Lower leg skin (tissue), 4 donors: ENCODE measurements around the gene ROBO1. TPM values are rescaled to one million over a fixed set of nuclear protein-coding genes. Genes with fewer than 3 reads are reported as not detected.

Source experiments
- DNase-seq, 2 donors: peaks; one replicate each; pipeline ENCODE4 v3.0.0-alpha.2; 2019; ENCODE audit warnings: low spot score in 2 of 2
- H3K4me3 ChIP-seq: fragments of 200-600 bp; sonication (generic); 2 replicates; pipeline ENCODE4 v1.5.1; 2017; ENCODE audit warnings: mild to moderate bottlenecking, low read depth; ENCODE audit not compliant: poor library complexity, severe bottlenecking
- POLR2A ChIP-seq, 2 donors: fragments of 450-650 bp; IDR thresholded peaks; one replicate each; pipeline ENCODE4 v1.6.1; 2016 to 2017; ENCODE audit warnings: antibody characterized with exemption in 2 of 2, mild to moderate bottlenecking in 1 of 2, moderate library complexity in 1 of 2
- WGBS, 2 donors: methylation state at CpG; one replicate each; pipeline ENCODE4 v1.1.5; 2018; 5-methylcytosine and 5-hydroxymethylcytosine counted together
- intact Hi-C: fragments of 100-400 bp; cut with DNase I; formaldehyde crosslinking; loops from one replicate; pipeline ENCODE4 v1.15.0; 2023; ENCODE audit warnings: low total_unique reads
- total RNA-seq, 4 donors: library from RNA; depleted of rRNA; stranded (reverse); fragments of >200 nt; gene quantifications; one replicate each; pipeline ENCODE4 v1.1.0, GENCODE V29; 2016
- TF ChIP-seq, protein P1 (sequence below), 3 donors: fragments of 450-650 bp; IDR thresholded peaks; one replicate each; pipeline ENCODE4 v1.5.1; 2016; ENCODE audit warnings: antibody characterized with exemption in 3 of 3, mild to moderate bottlenecking in 3 of 3, moderate library complexity in 2 of 3

ROBO1 gene
- total RNA-seq, 4 donors from 2014 or later = 26.3 to 60.0 (median 51.0) TPM

DNA sequence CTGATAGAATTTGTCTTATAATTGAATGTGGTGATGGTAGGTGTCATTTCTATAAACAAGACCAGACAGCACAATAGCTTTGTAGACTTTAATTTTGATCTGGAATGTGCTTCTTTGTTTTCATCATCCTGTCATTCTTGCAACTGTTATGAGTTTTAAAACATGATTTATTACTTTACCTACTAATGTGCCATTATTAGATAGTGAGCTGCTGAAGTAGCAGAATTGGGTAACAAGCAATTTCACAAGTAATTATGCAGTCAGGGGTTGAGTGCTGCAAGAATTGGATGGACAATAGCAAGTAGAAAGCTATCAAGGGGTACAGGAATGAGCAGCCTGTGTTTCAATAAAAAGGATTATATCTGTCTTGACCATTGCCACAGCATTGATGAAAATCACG is 975.6 kb downstream of the ROBO1 start:
- 89 to 97% methylated on average over 1 of the region's 1 CpG for WGBS, 2 donors
- intact Hi-C loops = no loop called here
- H3K4me3 ChIP-seq = no peak overlapping the region
- DNase-seq = no peak
- TF ChIP-seq, protein P1, sequence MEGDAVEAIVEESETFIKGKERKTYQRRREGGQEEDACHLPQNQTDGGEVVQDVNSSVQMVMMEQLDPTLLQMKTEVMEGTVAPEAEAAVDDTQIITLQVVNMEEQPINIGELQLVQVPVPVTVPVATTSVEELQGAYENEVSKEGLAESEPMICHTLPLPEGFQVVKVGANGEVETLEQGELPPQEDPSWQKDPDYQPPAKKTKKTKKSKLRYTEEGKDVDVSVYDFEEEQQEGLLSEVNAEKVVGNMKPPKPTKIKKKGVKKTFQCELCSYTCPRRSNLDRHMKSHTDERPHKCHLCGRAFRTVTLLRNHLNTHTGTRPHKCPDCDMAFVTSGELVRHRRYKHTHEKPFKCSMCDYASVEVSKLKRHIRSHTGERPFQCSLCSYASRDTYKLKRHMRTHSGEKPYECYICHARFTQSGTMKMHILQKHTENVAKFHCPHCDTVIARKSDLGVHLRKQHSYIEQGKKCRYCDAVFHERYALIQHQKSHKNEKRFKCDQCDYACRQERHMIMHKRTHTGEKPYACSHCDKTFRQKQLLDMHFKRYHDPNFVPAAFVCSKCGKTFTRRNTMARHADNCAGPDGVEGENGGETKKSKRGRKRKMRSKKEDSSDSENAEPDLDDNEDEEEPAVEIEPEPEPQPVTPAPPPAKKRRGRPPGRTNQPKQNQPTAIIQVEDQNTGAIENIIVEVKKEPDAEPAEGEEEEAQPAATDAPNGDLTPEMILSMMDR (IDR thresholded peaks at IDR 0.05) = no peak
- TF ChIP-seq POLR2A (IDR thresholded peaks at IDR 0.05) = no peak

DNA sequence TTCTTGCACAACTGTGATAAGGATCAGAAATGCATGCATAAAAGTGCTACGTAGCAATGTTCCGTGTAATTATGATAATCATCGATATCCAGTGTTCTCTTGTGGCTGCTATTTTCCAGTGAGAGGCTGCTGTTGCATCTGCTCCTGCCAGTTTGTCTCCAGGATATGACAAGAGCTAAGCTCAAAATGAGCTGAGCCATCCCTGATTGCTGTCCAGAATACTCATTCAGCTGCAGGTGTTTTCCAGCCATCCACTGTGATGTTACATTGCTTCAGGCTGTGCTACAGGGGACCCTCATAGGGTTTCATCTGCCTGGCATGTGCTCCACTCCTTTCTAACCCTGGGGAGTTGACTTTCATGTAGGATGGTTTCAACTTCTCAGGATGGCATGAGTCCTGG is 976.0 kb downstream of the ROBO1 start:
- no peak overlapping the region for H3K4me3 ChIP-seq
- no peak for DNase-seq
- 51 to 67% methylated on average over 3 of the region's 3 CpGs for WGBS, 2 donors
- TF ChIP-seq, protein P1 (IDR thresholded peaks at IDR 0.05) = no peak
- no peak for TF ChIP-seq POLR2A (IDR thresholded peaks at IDR 0.05)
- intact Hi-C loops = no loop called here

- 58 to 66% methylated on average over 2 of the region's 2 CpGs for WGBS, 2 donors
- intact Hi-C loops = no loop called here
- no peak for DNase-seq
- no peak for TF ChIP-seq POLR2A (IDR thresholded peaks at IDR 0.05)
- TF ChIP-seq, protein P1 (IDR thresholded peaks at IDR 0.05) = no peak
- H3K4me3 ChIP-seq = no peak overlapping the region
Observed at GRCh38 chr3:78788839-78789238, 979.0 kb downstream of the ROBO1 start.

DNA sequence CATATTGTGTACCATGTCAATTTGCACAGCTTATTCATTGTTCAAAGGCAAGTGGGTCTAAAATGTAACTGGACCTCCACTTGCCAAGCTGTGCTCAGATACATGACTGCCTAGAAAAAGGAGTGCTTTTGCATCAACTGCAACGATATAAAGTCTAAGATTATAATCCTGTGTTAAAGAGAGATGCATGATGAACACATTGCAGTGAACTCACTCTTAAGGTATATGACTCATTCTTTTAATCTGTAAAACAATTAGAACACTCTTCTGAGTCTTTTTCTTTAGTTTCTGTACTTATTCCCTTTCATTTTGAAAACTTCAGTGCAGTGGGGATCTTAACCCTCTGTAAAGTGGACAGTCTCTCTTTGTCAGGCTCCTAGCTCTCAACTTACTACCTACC is 982.8 kb downstream of the ROBO1 start:
- TF ChIP-seq, protein P1 (IDR thresholded peaks at IDR 0.05) = no peak
- TF ChIP-seq POLR2A (IDR thresholded peaks at IDR 0.05) = no peak
- no peak for DNase-seq
- WGBS, 2 donors = 47 to 61% methylated on average over 1 of the region's 1 CpG
- no peak overlapping the region for H3K4me3 ChIP-seq
- intact Hi-C loops = no loop called here

- no peak overlapping the region for H3K4me3 ChIP-seq
- TF ChIP-seq POLR2A (IDR thresholded peaks at IDR 0.05) = no peak
- TF ChIP-seq, protein P1 (IDR thresholded peaks at IDR 0.05) = no peak
- no peak for DNase-seq
- intact Hi-C loops = no loop called here
Observed at GRCh38 chr3:78781351-78781750, 986.4 kb downstream of the ROBO1 start.

- WGBS, 2 donors = 48 to 49% methylated on average over 5 of the region's 5 CpGs
- no peak overlapping the region for H3K4me3 ChIP-seq
- DNase-seq = no peak
- intact Hi-C loops = no loop called here
- no peak for TF ChIP-seq POLR2A (IDR thresholded peaks at IDR 0.05)
- TF ChIP-seq, protein P1 (IDR thresholded peaks at IDR 0.05) = no peak
Observed at GRCh38 chr3:78765671-78766485, 1001.9 kb downstream of the ROBO1 start.
